HCT116 (cell line): ENCODE data around the gene CCL16. TPM values are rescaled to one million over a fixed set of nuclear protein-coding genes. Genes with fewer than 3 reads are reported as not detected.

Experiments
- ATAC-seq: fragments of 200-7000 bp; cut with Tn5 transposase; 2 replicates; pipeline ENCODE4 v1.9.1; 2020; ENCODE audit warnings: mild to moderate bottlenecking, moderate library complexity
- BruUV-seq: library from RNA; stranded (reverse); fragments of 400-500 nt; replicated peaks from 2 replicates; lab custom pipeline; 2021; lab: Mats Ljungman, UMichigan
- CTCF ChIA-PET: fragments of 300-600 bp; sonication (Branson Sonifier 250); formaldehyde crosslinking; loops from one replicate; lab custom pipeline; 2021; ENCODE audit warnings: antibody characterized with exemption; lab: Charles Lee
- POLR2A ChIA-PET: fragments of 300-600, 350-600 bp; sonication (Branson Sonifier 250); formaldehyde crosslinking; loops from one replicate; lab custom pipeline; 2021; ENCODE audit warnings: antibody characterized with exemption; lab: Charles Lee
- RAD21 ChIA-PET, 2 experiments: fragments of 300-600 bp; sonication (Branson Sonifier 250); formaldehyde crosslinking; loops; one replicate each; lab custom pipeline; 2023; ENCODE audit warnings: low total read pairs in 2 of 2; ENCODE audit not compliant: uncharacterized antibody in 2 of 2, unreplicated experiment in 2 of 2, low non-redundant PET in 1 of 2; lab: Charles Lee
- DNase-seq: peaks from one replicate; pipeline ENCODE4 v3.0.0-alpha.2; 2010; ENCODE audit warnings: low read depth, low spot score
- H2AFZ ChIP-seq: fragments of 200-600 bp; shearing (Covaris generic), sonication (generic); 2 replicates; pipeline ENCODE4 v1.6.1; 2017; ENCODE audit warnings: low read depth, mixed run types, mixed read lengths, antibody characterized with exemption, low read length; ENCODE audit not compliant: poor library complexity, severe bottlenecking
- H3K27ac ChIP-seq: 2 replicates; pipeline ENCODE4 v1.5.1; 2012; ENCODE audit warnings: low read depth, low read length
- H3K27me3 ChIP-seq: fragments of 200-600 bp; sonication (generic); 2 replicates; pipeline ENCODE4 v1.6.1; 2016; ENCODE audit warnings: mixed run types, low read length, mixed read lengths; ENCODE audit not compliant: insufficient read depth
- H3K36me3 ChIP-seq, 2 experiments: fragments of 200-500 bp in 1 of 2; fragments of 200-600 bp in 1 of 2; sonication (Bioruptor generic) in 1 of 2; sonication (generic) in 1 of 2; 2 replicates each; pipeline versions ENCODE4 v1.5.1 to v1.6.1; 2014 to 2016; ENCODE audit warnings: low read length in 2 of 2, inconsistent platforms in 1 of 2, mixed read lengths in 1 of 2, mixed run types in 1 of 2; ENCODE audit not compliant: insufficient read depth in 2 of 2, control insufficient read depth in 1 of 2
- H3K4me1 ChIP-seq, 2 experiments: fragments of 200-600 bp in 1 of 2; sonication (generic) in 1 of 2; 2 replicates each; pipeline versions ENCODE4 v1.5.1 to v1.6.1; 2012 to 2017; ENCODE audit warnings: low read length in 2 of 2, inconsistent platforms in 1 of 2, mild to moderate bottlenecking in 1 of 2, mixed read lengths in 1 of 2, mixed run types in 1 of 2, moderate library complexity in 1 of 2; ENCODE audit not compliant: insufficient read depth in 2 of 2, control insufficient read depth in 1 of 2
- H3K4me2 ChIP-seq: fragments of 200-600 bp; sonication (generic); 2 replicates; pipeline ENCODE4 v1.6.1; 2017; ENCODE audit warnings: mixed run types, low read length, mixed read lengths
- H3K4me3 ChIP-seq, 2 experiments: fragments of 200-600 bp in 1 of 2; sonication (generic) in 1 of 2; replicated peaks in 1 of 2; 2 replicates each; pipeline ENCODE4 v1.5.1; 2011 to 2016; ENCODE audit warnings: low read length in 2 of 2, control low read depth in 1 of 2, low read depth in 1 of 2, mild to moderate bottlenecking in 1 of 2, mixed read lengths in 1 of 2, mixed run types in 1 of 2
- H3K79me2 ChIP-seq: fragments of 200-600 bp; sonication (generic); 2 replicates; pipeline ENCODE4 v1.6.1; 2017; ENCODE audit warnings: mild to moderate bottlenecking, mixed run types, low read length, moderate library complexity, mixed read lengths; ENCODE audit not compliant: insufficient read depth
- H3K9ac ChIP-seq: fragments of 200-600 bp; sonication (generic); 2 replicates; pipeline ENCODE4 v1.6.1; 2016; ENCODE audit warnings: low read length, mixed read lengths
- H3K9me2 ChIP-seq: fragments of 200-600 bp; sonication (generic), shearing (Covaris generic); 2 replicates; pipeline ENCODE4 v1.6.1; 2017; ENCODE audit warnings: mixed run types, mild to moderate bottlenecking, moderate library complexity; ENCODE audit not compliant: insufficient read depth
- H3K9me3 ChIP-seq, 2 experiments: fragments of 200-500 bp in 1 of 2; fragments of 200-600 bp in 1 of 2; sonication (Bioruptor generic) in 1 of 2; sonication (generic) in 1 of 2; 2 replicates each; pipeline ENCODE4 v1.6.1; 2014 to 2017; ENCODE audit warnings: low read length in 2 of 2, mixed read lengths in 2 of 2, inconsistent platforms in 1 of 2, low read depth in 1 of 2, mild to moderate bottlenecking in 1 of 2, mixed run types in 1 of 2, moderate library complexity in 1 of 2; ENCODE audit not compliant: control insufficient read depth in 1 of 2, insufficient read depth in 1 of 2
- H4K20me1 ChIP-seq: fragments of 200-600 bp; sonication (generic), shearing (Covaris generic); 2 replicates; pipeline ENCODE4 v1.6.1; 2017; ENCODE audit warnings: mixed run types, mild to moderate bottlenecking, moderate library complexity; ENCODE audit not compliant: insufficient read depth
- CEBPB ChIP-seq: IDR thresholded peaks from 2 replicates; pipeline ENCODE4 v1.6.1; 2012; ENCODE audit warnings: low read depth
- EGR1 ChIP-seq: IDR thresholded peaks from 2 replicates; pipeline ENCODE4 v1.6.1; 2012; ENCODE audit warnings: low read depth
- ELF1 ChIP-seq: IDR thresholded peaks from 2 replicates; pipeline ENCODE4 v1.6.1; 2012; ENCODE audit warnings: low read depth, borderline replicate concordance
- EZH2 ChIP-seq: fragments of 200-600 bp; sonication (generic); IDR thresholded peaks from 2 replicates; pipeline ENCODE4 v1.6.1; 2017; ENCODE audit warnings: antibody characterized with exemption, mixed run types
- JUND ChIP-seq: IDR thresholded peaks from 2 replicates; pipeline ENCODE4 v1.6.1; 2012
- MAX ChIP-seq: IDR thresholded peaks from 2 replicates; pipeline ENCODE4 v1.6.1; 2012
- REST ChIP-seq: IDR thresholded peaks from 2 replicates; pipeline ENCODE4 v1.6.1; 2012; ENCODE audit warnings: low read depth
- SIN3A ChIP-seq: IDR thresholded peaks from 2 replicates; pipeline ENCODE4 v1.6.1; 2012; ENCODE audit warnings: low read depth
- SP1 ChIP-seq: IDR thresholded peaks from 2 replicates; pipeline ENCODE4 v1.6.1; 2012; ENCODE audit warnings: low read depth
- SRF ChIP-seq: IDR thresholded peaks from 2 replicates; pipeline ENCODE4 v1.6.1; 2012; ENCODE audit warnings: low read depth
- TCF7L2 ChIP-seq: IDR thresholded peaks from 2 replicates; pipeline ENCODE4 v1.7.0; 2011; ENCODE audit warnings: borderline replicate concordance, inconsistent platforms; ENCODE audit not compliant: insufficient read depth, insufficient read length; ENCODE audit errors: extremely low read depth
- YY1 ChIP-seq: IDR thresholded peaks from 2 replicates; pipeline ENCODE4 v1.6.1; 2011; ENCODE audit warnings: low read length, low read depth, moderate library complexity, mild to moderate bottlenecking; ENCODE audit not compliant: insufficient replicate concordance; ENCODE audit errors: extremely low read depth
- intact Hi-C: fragments of 100-400 bp; cut with micrococcal nuclease; formaldehyde crosslinking; loops from 2 replicates; pipeline ENCODE4 v1.10.0; 2022
- total RNA-seq: library from RNA; stranded (reverse); gene quantifications from one replicate; pipeline ENCODE4 v1.2.1, GENCODE V29; 2021; ENCODE audit not compliant: unreplicated experiment
- TF ChIP-seq, protein P1 (sequence below), 3 experiments: fragments of 200-600 bp in 1 of 3; sonication (generic) in 1 of 3; IDR thresholded peaks in 2 of 3; conservative IDR thresholded peaks in 1 of 3; 2 replicates each; pipeline ENCODE4 v1.5.1; 2012 to 2017; ENCODE audit warnings: low read depth in 2 of 3, low read length in 2 of 3, antibody characterized with exemption in 1 of 3, borderline replicate concordance in 1 of 3, control low read depth in 1 of 3, mild to moderate bottlenecking in 1 of 3, mixed read lengths in 1 of 3, mixed run types in 1 of 3, moderate library complexity in 1 of 3; ENCODE audit not compliant: insufficient read depth in 1 of 3

CCL16 gene
- total RNA-seq, 1 experiment from 2014 or later = not detected

GRCh38 chr17:36017799-36018198 lies 36.5 kb upstream of the CCL16 start, which contains the start of gene CCL23:
Gene CCL23, minus strand, starts transcription at chr17:36017972. Its CDS starts 75 bp downstream, at chr17:36017897.
- H3K27ac ChIP-seq = no peak within 1 kb of the TSS
- no peaks in the 10 kb centered on the region for H3K36me3 ChIP-seq
- peaks cover 21% of the 10 kb centered on the region for H3K27me3 ChIP-seq
- no peaks in the 10 kb centered on the region for H3K79me2 ChIP-seq
- TF ChIP-seq EGR1 (no peak), EZH2 (no peak), YY1 (no peak), REST (no peak), CEBPB (no peak), TCF7L2 (no peak), MAX (no peak), SP1 (no peak), ELF1 (no peak), SIN3A (no peak), JUND (no peak), SRF (no peak)
- TF ChIP-seq, protein P1, sequence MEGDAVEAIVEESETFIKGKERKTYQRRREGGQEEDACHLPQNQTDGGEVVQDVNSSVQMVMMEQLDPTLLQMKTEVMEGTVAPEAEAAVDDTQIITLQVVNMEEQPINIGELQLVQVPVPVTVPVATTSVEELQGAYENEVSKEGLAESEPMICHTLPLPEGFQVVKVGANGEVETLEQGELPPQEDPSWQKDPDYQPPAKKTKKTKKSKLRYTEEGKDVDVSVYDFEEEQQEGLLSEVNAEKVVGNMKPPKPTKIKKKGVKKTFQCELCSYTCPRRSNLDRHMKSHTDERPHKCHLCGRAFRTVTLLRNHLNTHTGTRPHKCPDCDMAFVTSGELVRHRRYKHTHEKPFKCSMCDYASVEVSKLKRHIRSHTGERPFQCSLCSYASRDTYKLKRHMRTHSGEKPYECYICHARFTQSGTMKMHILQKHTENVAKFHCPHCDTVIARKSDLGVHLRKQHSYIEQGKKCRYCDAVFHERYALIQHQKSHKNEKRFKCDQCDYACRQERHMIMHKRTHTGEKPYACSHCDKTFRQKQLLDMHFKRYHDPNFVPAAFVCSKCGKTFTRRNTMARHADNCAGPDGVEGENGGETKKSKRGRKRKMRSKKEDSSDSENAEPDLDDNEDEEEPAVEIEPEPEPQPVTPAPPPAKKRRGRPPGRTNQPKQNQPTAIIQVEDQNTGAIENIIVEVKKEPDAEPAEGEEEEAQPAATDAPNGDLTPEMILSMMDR (IDR thresholded peaks at IDR 0.05 in 2 of 3, conservative IDR thresholded peaks at IDR 0.05 in 1 of 3; ENCODE audit: borderline replicate concordance in 1 of 3, insufficient read depth in 1 of 3, low read depth in 2 of 3, low read length in 2 of 3) = no peak
- no TSS peak for BruUV-seq
- H3K4me2 ChIP-seq = no peak within 1 kb of the TSS
- intact Hi-C loops = no loop called here
- no peak within 1 kb of the TSS for H3K9ac ChIP-seq
- POLR2A ChIA-PET = no interaction called here
- no peak within 1 kb of the TSS for H3K4me3 ChIP-seq
- CTCF ChIA-PET = no interaction called here
- no peaks in the 10 kb centered on the region for H3K9me3 ChIP-seq
- DNase-seq (no peak), ATAC-seq (no peak)
- no peaks in the 10 kb centered on the region for H4K20me1 ChIP-seq
- RAD21 ChIA-PET = no interaction called here
- no peak within 1 kb of the TSS for H2AFZ ChIP-seq
- H3K4me1 ChIP-seq = no peaks in the 10 kb centered on the region
- no peaks in the 10 kb centered on the region for H3K9me2 ChIP-seq
